ENCODE data around the gene TRIM72.

TRIM72 gene

DNA sequence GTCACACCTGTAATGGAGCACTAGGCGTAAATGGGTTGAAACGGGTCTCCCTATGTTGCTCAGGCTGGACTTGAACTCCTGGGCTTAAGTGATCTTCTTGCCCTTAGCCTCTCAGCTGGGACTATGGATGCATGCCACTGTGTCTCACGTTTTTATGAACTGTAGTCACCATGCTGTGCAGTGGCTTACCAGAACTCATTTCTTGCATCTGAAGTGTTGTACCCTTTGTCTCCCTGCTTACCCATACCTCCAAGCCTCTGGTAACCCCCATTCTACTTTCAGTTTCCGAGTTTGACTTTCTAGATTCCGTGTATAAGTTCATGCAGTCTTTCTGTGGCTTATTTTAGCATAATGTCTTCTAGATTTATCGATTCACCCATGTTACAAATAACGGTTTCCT is 19.0 kb upstream of the TRIM72 start:
- no peak; the same call in 1 of the 2 replicates for TF ChIP-seq POLR2AphosphoS5 (IDR thresholded peaks at IDR 0.05; ENCODE audit: low read depth, low read length)
- TF ChIP-seq TAF1 (IDR thresholded peaks at IDR 0.05; ENCODE audit: borderline replicate concordance, insufficient read depth, low read length), result no peak
- no peak for TF ChIP-seq FOXP2 (optimal IDR thresholded peaks at IDR 0.05; ENCODE audit: borderline replicate concordance, extremely low read depth, extremely low read length, insufficient read depth)
- TF ChIP-seq, protein P1, sequence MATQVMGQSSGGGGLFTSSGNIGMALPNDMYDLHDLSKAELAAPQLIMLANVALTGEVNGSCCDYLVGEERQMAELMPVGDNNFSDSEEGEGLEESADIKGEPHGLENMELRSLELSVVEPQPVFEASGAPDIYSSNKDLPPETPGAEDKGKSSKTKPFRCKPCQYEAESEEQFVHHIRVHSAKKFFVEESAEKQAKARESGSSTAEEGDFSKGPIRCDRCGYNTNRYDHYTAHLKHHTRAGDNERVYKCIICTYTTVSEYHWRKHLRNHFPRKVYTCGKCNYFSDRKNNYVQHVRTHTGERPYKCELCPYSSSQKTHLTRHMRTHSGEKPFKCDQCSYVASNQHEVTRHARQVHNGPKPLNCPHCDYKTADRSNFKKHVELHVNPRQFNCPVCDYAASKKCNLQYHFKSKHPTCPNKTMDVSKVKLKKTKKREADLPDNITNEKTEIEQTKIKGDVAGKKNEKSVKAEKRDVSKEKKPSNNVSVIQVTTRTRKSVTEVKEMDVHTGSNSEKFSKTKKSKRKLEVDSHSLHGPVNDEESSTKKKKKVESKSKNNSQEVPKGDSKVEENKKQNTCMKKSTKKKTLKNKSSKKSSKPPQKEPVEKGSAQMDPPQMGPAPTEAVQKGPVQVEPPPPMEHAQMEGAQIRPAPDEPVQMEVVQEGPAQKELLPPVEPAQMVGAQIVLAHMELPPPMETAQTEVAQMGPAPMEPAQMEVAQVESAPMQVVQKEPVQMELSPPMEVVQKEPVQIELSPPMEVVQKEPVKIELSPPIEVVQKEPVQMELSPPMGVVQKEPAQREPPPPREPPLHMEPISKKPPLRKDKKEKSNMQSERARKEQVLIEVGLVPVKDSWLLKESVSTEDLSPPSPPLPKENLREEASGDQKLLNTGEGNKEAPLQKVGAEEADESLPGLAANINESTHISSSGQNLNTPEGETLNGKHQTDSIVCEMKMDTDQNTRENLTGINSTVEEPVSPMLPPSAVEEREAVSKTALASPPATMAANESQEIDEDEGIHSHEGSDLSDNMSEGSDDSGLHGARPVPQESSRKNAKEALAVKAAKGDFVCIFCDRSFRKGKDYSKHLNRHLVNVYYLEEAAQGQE (IDR thresholded peaks at IDR 0.05; ENCODE audit: insufficient read depth in 1 of 2, low read depth in 2 of 2, low read length in 2 of 2), result no peak
- no peak for TF ChIP-seq SIN3A (IDR thresholded peaks at IDR 0.05; ENCODE audit: borderline replicate concordance, insufficient read depth, low read length)

DNA sequence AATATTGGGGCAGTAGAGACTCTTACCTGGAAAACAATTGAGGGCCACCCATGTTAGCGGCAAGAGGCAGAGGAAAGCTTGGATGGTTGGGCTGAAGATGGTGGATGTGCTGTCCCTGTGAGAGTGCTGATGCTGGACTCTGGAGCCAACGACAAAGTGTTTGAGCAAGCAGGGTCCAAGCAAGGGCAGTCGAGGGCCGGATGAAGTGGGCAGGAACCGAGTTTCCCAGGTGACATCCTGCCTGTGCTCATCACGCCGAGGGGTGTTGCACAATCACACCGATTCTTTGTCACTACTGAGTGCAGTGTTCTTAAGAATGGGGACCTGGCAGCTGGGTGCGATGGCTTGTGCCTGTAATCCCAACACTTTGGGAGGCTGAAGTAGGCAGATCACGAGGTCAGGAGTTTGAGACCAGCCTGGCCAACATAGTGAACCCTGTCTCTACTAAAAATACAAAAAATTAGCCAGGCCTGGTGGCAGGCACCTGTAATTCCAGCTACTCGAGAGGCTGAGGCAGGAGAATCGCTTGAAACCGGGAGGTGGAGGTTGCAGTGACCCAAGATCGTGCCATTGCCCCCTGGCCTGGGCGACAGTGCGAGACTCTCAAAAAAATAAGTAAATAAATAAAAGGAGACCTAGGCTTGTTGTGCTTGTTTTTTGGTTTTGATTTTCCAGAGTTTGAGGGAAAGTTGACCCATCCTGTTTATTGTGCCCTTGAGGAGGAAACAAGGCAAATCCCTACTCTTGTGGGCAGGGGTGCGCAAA is 17.4 kb upstream of the TRIM72 start:
- no peak for TF ChIP-seq SIN3A (IDR thresholded peaks at IDR 0.05; ENCODE audit: borderline replicate concordance, insufficient read depth, low read length)
- TF ChIP-seq, protein P1 (IDR thresholded peaks at IDR 0.05; ENCODE audit: insufficient read depth in 1 of 2, low read depth in 2 of 2, low read length in 2 of 2), result 0 out of 4 replicates have a peak, but pooled peaks of 1 of the 2 experiments have one; percentile 29
- peak; percentile 68 for TF ChIP-seq POLR2AphosphoS5 (IDR thresholded peaks at IDR 0.05; ENCODE audit: low read depth, low read length)
- TF ChIP-seq FOXP2 (optimal IDR thresholded peaks at IDR 0.05; ENCODE audit: borderline replicate concordance, extremely low read depth, extremely low read length, insufficient read depth), result no peak
- no peak for TF ChIP-seq TAF1 (IDR thresholded peaks at IDR 0.05; ENCODE audit: borderline replicate concordance, insufficient read depth, low read length)

DNA sequence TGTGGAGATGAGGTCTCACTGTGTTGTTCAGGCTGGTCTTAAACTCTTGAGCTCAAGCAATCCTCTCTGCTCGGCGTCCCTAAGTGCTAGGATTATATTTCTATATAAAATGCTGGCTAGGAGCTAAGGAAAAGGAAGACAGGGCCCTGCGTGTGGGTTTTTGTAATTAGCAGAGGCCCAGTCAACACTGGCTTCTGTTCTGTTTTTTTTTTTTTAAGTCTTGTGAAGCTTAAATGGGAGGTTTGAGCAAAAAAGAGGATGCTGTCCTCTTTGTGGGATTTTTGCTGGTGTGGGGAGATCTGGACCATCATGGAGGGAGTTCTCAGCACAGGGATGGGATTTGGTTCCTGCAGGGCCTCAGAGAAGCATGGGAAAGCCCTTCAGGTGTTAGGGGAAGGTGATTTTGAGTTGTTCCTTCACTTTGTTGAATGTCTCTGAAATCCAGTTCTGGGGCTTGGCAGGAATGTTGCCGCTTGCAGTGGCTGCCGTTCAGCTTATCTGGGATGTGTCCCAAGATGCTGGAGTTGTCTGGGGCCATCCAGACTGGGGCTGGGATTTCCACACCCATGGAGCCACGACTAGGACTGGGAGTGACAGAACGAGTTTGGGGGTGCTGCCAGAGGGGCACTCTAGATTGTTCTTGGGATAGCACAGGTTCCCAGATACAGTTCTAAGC is 15.6 kb upstream of the TRIM72 start:
- TF ChIP-seq, protein P1 (IDR thresholded peaks at IDR 0.05; ENCODE audit: insufficient read depth in 1 of 2, low read depth in 2 of 2, low read length in 2 of 2), result no peak
- TF ChIP-seq FOXP2 (optimal IDR thresholded peaks at IDR 0.05; ENCODE audit: borderline replicate concordance, extremely low read depth, extremely low read length, insufficient read depth) (no peak), POLR2AphosphoS5 (IDR thresholded peaks at IDR 0.05; ENCODE audit: low read depth, low read length) (no peak), TAF1 (IDR thresholded peaks at IDR 0.05; ENCODE audit: borderline replicate concordance, insufficient read depth, low read length) (no peak), SIN3A (IDR thresholded peaks at IDR 0.05; ENCODE audit: borderline replicate concordance, insufficient read depth, low read length) (no peak)

DNA sequence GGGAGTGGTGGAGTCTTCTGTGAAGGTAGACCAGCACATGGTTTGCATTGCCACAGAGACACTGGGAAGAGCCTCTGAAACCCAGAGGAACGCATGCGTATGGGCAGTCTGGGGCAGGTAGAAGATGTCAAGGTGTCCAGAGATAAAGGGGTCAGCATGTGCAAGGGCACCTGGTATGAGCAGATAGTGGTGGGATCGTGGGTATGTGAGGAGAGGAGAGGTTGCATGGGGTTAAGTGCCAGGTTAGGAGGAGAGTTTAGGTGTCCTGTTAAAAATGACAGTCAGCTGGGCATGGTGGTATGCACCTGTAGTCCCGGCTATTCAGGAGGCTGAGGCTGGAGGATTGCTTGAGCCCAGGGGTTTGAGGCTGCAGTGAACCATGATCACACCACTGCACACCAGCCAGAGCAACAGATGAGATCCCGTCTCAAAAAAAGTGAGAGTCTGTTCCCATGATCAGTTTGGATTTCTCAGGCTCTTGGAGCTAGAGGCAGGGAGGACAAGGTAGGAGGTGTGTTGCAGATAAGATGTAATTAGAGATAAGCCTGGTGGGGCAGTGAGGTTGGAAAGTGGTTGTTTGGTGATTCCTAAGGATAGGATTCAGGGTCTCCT is 14.4 kb upstream of the TRIM72 start:
- TF ChIP-seq SIN3A (IDR thresholded peaks at IDR 0.05; ENCODE audit: borderline replicate concordance, insufficient read depth, low read length) (no peak), TAF1 (IDR thresholded peaks at IDR 0.05; ENCODE audit: borderline replicate concordance, insufficient read depth, low read length) (no peak), POLR2AphosphoS5 (IDR thresholded peaks at IDR 0.05; ENCODE audit: low read depth, low read length) (0 out of 2 replicates have a peak, but pooled peaks have one; percentile 27), FOXP2 (optimal IDR thresholded peaks at IDR 0.05; ENCODE audit: borderline replicate concordance, extremely low read depth, extremely low read length, insufficient read depth) (no peak)
- TF ChIP-seq, protein P1 (IDR thresholded peaks at IDR 0.05; ENCODE audit: insufficient read depth in 1 of 2, low read depth in 2 of 2, low read length in 2 of 2), result no peak

Data from PFSK-1 (cell line).